HG03066 (cell line): ENCODE measurements around the gene CADM2.
A peak's percentile ranks its signal among the peaks of the same experiment; 100 is the strongest.

ENCODE experiments used
- ATAC-seq: cut with Tn5 transposase; IDR thresholded peaks from one replicate; pipeline ENCODE4 v1.9.1; 2021; ENCODE audit warnings: low read depth; ENCODE audit not compliant: unreplicated experiment

Gene CADM2

GRCh38 chr3:85533586-85533985 is 574.8 kb downstream of the CADM2 start:
- no peak for ATAC-seq

- no peak for ATAC-seq
These were observed 576.7 kb downstream of the CADM2 start for GRCh38 chr3:85535517-85535916.

GRCh38 chr3:85539232-85539631 is 580.4 kb downstream of the CADM2 start:
- no peak for ATAC-seq

DNA sequence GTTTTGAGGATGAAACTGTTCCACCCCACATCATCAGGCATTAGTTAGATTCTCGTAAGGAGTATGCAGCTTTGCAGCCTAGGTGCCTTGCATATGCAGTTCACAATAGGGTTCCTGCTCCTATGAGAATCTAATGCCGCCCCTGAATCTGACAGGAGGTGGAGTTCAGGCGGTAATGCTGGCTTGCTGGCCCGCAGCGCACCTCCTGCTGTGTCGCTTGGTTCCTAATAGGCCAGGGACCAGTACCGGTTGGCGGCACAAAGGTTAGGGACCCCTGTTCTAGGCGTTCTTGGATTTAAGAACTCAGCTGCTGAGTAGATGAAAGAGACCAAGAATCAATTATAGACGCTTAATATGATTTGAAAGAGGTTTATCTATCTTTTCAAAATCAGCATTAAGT is 595.4 kb downstream of the CADM2 start:
- ATAC-seq = no peak

- no peak for ATAC-seq
These were observed 601.4 kb downstream of the CADM2 start for GRCh38 chr3:85560088-85560785.

GRCh38 chr3:85567071-85567676 is 608.4 kb downstream of the CADM2 start:
- ATAC-seq = peak; percentile 82

DNA sequence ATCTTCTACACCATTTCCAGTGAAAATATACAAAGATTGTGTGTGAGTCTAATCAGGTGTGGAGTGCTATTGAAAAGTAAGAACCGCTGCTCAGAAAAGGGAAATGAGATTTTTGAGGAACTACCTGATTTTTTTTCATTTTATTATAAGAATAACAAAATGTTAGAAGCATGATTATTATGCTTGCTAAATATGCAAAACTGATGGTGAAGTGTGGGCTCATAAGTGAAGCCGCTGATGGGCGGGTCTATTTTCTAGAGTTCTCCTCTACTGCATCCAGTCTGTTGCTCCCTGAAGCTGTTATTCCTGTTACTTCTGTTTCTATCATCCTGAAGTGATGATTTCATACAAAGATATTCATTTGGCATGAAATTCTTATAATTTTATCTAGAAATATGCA is 612.0 kb downstream of the CADM2 start:
- no peak for ATAC-seq

GRCh38 chr3:85571835-85572234 is 613.0 kb downstream of the CADM2 start:
- no peak for ATAC-seq

DNA sequence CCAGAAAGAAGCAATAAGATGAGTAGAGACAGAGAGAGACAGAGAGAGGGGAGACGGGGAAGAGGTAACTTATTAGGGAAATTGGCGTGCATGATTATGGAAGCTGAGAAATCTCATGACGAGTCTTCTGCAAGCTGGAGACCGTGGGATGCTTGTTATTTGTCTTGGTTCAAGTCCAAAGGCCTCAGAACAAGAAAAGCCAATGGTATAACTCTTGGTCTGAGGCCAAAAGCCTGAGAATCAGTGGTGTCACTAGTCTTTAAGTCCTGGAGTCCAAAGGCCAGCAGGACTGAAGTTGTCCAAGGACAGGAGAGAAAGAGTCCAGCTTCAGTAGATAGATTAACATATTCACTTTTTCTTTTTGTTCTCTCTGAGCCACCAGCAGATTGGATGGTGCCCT is 613.6 kb downstream of the CADM2 start:
- ATAC-seq = no peak

GRCh38 chr3:85572978-85573377 is 614.2 kb downstream of the CADM2 start:
- ATAC-seq = no peak

- no peak for ATAC-seq
These were observed 615.4 kb downstream of the CADM2 start for GRCh38 chr3:85574006-85574705.

GRCh38 chr3:85576091-85576690 is 617.4 kb downstream of the CADM2 start:
- ATAC-seq = no peak

DNA sequence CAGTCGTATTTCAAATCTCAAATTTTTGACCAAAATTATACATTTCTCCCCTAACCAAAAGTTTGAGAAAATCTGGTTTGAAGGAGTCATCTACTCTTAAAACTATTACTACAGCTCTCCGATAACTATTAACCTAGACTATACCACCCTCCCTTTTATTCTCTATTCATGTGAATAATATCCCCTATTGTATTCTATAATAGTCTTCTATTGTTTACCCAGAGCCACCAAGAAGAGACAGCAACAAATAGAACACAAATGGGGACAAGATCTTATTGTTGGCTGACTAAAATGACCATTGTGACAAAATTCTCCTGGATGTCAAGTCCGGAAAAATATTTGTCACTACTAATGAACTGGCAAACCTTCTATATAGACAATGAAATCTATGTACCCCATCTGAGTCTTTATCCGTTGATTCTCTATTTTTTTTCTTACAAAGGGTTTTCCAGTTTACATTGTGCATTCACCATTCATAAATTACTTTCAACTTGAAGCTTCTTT is 618.0 kb downstream of the CADM2 start:
- ATAC-seq = no peak

- ATAC-seq = no peak
These were observed 626.1 kb downstream of the CADM2 start for GRCh38 chr3:85584779-85585356.

DNA sequence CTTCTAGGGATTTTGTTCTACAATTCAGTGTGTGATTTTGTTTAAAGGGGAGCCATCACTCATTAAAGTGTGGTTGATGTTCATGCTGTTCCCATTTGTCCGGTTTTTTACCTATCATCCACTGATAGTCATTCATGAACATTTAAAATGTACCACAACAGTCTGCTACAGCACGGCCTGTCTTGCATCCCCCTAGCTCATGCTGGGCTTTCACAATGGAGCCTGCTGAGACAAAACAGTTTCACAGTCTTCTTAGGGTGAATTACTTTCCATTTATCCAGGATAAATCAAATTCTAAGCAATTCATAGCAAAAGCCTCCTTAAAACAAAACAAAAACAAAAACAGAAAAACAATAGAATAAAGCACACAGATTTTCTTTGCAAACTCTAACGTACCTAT is 627.2 kb downstream of the CADM2 start:
- no peak for ATAC-seq

GRCh38 chr3:85589145-85589544 is 630.4 kb downstream of the CADM2 start:
- no peak for ATAC-seq

DNA sequence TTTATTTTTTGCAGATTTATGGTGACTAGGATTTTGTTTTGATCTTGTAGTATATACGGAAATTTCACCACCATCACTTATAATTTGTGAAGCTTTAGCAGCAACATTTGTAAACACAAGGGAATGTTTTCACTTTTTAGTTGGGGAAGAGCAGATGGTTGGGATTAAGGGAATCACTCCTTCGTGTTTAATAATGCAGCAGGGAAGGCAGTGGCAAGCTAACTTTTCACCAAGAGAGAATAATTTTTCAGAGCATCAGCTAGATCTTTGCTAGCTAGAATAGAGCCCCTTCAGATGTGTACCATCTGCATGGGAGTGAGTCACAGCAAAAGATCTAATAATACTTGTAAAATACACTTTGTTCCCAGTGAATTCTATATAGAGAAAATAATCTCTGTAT is 632.7 kb downstream of the CADM2 start:
- ATAC-seq = no peak

DNA sequence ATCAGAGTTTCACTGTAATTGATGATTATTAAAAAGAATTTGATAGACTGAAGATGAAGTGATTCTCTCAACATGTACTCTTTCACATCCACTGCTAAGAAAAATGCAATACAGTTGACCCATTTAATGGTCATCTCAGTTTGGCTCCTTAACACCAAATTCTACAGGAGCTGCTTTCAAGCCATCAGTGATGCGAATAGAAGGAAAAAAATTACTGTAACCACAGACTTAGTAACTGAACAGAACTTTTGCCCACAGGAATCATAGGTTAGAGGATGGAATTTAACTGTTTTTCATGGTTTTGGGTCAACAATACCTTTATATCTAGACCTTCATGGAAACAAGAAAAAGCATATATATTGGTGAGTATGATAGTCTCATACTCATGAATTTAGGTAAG is 633.5 kb downstream of the CADM2 start:
- no peak for ATAC-seq

GRCh38 chr3:85594676-85595075 is 635.9 kb downstream of the CADM2 start:
- ATAC-seq = no peak

- no peak for ATAC-seq
These were observed 644.6 kb downstream of the CADM2 start for GRCh38 chr3:85603378-85603777.

DNA sequence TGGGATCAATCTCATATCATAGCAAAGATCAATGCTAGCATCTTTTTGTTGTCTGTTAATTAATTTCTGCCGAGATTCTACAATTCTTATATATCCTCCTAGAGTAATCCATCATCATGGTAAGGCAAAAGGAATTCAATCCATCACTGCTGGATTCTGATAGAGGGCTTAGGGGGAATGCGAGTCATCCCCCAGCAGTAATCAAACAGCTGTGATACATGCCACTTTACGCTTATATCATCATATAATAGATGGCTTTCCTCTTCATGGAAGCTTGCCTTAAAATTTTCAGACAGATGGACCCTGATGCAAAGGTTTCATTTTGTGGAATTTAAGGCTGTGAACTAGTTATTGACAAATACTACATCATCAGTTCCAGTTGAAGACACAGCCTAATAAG is 645.9 kb downstream of the CADM2 start:
- no peak for ATAC-seq
